Measurements from ENCODE around the gene WDPCP. TPM values are rescaled to one million over a fixed set of nuclear protein-coding genes. Genes with fewer than 3 reads are reported as not detected.
"Not testable (repeated sequence)": the region's sequence is repeated elsewhere in the genome, so short reads cannot be mapped to it uniquely, and the experiment has no call there.

The WDPCP gene
- polyA plus RNA-seq, 3 donors = 8.1 to 18.5 (median 14.7) TPM

DNA sequence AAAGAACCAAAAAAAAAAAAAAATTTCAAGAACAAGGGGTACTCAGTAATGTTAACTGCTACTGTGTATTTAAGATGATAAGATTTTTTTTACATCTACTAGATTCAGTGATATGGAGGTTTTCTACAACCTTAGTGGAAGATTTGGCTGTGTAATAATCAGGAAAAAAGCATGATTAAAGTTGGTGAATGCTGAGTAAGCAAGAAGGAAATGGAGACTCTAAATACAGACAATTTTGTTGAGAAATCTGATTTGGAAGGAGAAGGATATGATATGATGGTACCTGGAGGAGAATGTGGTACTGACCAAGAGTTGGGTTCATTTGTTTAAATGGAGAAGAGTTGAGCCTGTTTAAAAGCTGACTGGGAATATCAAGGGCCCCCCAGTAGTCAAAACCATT is 125.1 kb downstream of the WDPCP start:
- DNase-seq = no peak

GRCh38 chr2:63446658-63447057 is 141.6 kb downstream of the WDPCP start:
- no peak for DNase-seq

- no peak for DNase-seq
These were observed 143.6 kb downstream of the WDPCP start for GRCh38 chr2:63444565-63445288.

DNA sequence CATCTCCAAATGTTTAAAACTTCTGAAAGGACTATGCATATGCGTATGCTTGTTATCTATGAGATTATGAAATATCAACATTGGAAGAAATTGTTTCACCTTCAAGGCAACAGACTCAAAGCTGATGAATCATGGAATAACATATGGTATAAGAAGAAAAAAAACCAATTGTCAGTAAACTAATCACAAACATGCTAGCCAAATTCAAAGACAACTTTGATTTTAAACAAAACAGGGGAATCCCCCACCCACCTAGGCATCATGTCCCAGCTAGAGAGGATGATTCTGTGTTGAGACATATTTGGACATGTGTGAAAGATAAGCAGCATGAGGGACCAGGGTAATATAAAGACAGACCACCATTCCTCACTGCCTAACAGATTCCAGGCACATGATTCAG is 147.7 kb downstream of the WDPCP start:
- no peak for DNase-seq

DNA sequence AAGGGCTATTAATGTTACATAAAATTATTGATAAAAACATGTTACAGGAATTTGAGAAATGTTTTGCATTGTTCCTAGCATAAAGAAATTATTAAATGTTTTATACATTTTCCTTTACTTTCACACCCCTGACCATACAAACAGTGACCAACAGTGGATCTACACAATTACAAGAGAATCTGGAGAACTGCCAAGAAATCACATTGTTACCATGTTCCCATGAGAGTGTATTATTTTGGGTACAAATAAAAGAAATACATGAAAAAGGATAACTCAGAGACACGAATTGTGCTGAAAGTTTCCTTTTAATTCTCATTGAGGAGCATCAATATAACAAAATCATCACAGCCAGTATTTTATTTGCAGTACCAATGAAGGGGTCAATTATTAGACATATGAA is 150.1 kb downstream of the WDPCP start:
- DNase-seq = no peak

DNA sequence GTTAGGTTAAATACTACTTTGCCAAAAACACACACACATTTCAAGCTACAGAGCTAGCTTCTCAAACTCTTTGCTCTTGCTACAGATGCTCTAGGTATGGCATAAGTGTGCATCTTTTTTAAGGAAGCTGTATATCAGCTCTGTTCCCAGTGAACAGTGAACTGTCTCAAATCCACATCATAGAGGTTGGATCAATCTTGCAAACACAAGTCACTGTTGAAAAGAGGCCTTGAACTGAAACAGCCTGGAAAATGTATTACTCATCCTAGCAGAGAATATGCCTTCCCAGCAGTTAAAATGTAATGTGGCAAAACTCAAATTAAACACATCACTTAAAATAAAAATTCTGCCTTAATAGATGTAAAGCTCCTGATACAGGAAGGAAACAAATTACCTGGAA is 151.8 kb downstream of the WDPCP start:
- no peak for DNase-seq

- no peak for DNase-seq
These were observed 153.2 kb downstream of the WDPCP start for GRCh38 chr2:63435070-63435469.

GRCh38 chr2:63434024-63435001 is 154.0 kb downstream of the WDPCP start:
- no peak for DNase-seq

DNA sequence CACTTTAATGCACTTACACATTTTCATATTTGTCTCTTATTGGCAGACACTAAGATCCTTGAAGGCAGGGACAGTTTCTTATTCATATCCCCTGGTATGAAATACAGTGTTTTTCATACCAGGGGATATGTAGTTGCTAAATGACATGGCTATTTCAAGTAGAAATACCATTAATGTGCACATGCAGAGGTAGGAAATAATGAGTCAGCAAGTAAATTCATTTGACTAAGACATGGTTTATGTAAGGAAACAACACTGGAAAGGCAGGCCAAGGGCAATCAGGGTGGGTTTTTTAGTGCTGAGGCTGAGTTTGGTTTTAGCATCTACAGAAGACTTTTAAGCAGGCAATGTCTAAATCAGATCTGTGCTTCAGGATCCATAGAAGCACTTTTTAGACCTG is 155.9 kb downstream of the WDPCP start:
- DNase-seq = no peak

DNA sequence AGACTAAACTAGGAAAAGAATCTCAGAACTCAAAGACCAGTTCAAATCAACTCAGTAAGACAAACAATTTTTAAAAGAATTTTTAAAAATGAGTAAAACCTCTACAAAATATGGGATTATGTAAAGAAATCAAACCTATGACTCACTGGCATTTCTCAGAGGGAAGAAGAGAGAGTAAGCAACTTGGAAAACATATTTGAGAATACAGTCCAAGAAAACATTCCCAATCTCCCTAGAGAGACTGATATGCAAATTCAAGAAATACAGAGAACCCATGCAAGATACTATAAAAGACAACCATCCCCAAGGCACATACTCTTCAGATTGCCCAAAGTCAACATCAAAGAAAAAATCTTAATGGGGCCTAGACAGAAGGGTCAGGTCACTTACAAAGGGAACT is 162.7 kb downstream of the WDPCP start:
- no peak for DNase-seq

DNA sequence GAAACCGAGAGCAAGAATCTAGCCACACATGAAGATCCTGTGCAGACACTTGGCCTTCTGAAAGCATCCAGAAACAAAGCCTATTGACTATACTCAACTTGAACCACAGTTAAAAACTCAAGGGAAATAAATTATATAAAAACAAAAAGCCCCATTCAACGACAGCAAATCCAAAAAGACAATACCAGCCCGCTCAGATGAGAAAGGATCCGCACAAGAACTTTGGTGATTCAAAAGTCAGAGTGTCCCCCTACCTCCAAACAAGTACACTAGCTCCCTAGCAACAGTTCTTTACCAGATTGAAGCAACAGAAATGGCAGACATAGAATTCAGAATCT is 163.2 kb downstream of the WDPCP start:
- no peak for DNase-seq

GRCh38 chr2:63424329-63425078 is 163.8 kb downstream of the WDPCP start:
- no peak for DNase-seq

- DNase-seq = no peak
These were observed 165.7 kb downstream of the WDPCP start for GRCh38 chr2:63422556-63422955.

- no peak for DNase-seq
These were observed 179.7 kb downstream of the WDPCP start for GRCh38 chr2:63408530-63408929.

DNA sequence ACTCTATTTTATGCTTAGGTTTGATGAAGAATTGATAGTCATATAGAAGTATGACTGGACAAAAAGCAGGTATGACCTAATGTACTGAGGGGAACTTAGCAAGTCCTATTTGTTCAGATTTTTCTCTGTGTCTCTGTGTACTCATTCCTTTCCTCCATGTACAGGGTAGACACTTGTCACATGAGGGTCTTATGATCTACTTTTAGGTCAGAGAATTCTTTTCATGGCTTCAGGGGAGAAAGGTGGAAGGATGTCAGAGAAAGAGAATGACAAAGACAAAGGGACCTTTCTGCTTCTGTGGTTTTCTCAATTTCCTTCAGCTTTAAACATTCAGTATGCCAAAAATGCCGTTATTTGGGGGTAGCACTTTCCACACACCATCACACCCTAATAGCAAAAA is 181.6 kb downstream of the WDPCP start:
- no peak for DNase-seq

- DNase-seq = no peak
These were observed 184.5 kb downstream of the WDPCP start for GRCh38 chr2:63403820-63404219.

DNA sequence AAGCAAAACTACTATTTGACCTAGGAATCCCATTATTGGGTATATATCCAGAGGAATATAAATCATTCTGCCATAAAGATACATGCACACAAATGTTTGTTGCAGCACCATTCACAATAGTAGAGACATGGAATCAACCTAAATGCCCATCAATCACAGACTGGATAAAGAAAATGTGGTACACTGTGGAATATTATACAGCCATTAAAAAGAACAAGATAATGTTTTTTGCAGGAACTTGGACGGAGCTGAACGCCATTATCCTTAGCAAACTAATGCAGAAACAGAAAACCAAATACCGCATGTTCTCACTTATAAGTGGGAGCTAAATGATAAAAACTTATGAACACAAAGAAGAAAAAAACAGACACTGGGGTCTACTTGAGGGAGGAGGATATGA is 185.4 kb downstream of the WDPCP start:
- DNase-seq = not testable (repeated sequence)

DNA sequence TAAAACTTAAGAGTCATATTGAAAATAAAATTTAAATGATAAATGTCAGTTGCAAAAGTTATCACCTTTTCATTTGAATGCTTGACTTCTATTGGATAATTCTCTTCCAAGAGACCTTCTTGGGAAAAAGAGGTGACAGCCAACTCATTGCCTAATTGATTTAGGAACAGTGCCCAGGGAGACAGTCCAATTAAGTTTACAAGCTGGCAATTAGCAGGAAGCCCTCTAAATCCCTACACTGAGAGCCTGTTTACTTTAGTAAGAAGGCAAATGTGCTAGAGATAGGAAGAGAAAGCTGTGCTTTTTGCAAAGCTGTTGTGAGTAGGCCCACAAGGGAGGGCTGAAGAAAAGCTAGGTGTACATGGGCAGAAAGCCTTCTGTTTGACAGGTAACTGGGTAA is 189.1 kb downstream of the WDPCP start:
- DNase-seq = no peak

GRCh38 chr2:63379451-63379850 is 208.8 kb downstream of the WDPCP start:
- DNase-seq = no peak

GRCh38 chr2:63378589-63378988 is 209.7 kb downstream of the WDPCP start:
- no peak for DNase-seq

DNA sequence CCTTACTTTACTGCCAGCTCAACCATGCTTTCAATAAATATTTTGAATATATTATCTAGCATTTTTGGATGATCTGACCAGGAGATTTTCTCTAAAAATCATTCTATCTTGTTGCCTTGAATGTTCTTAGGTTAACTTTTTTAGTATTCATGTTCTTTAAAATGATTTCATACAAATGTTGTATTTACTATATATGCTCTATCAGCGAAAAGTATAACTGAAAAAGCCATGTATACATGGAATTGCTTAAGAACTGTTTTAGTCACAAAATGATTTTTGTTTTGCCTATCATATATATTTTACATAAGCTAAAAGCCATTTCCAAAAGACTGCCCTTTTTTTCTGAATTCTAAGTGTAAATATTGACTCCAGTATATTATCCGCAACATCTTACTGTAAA is 213.9 kb downstream of the WDPCP start:
- no peak for DNase-seq

GRCh38 chr2:63372549-63372948 is 215.7 kb downstream of the WDPCP start:
- no peak for DNase-seq

GRCh38 chr2:63369146-63369545 is 219.1 kb downstream of the WDPCP start:
- DNase-seq = no peak

Measured in renal pelvis (tissue), 4 donors.